Tibial nerve (tissue), 4 donors: Measurements from ENCODE around the gene PSMF1.

Experiments
- CTCF ChIP-seq, 5 experiments: fragments of 200-600 bp in 3 of 5; fragments of 450-650 bp in 2 of 5; sonication (generic) in 3 of 5; IDR thresholded peaks; one replicate each; pipeline ENCODE4 v1.5.1; 2016 to 2019; ENCODE audit warnings: antibody characterized with exemption in 5 of 5, mild to moderate bottlenecking in 3 of 5, moderate library complexity in 2 of 5
- EP300 ChIP-seq, 2 donors: sonication (generic); formaldehyde crosslinking; IDR thresholded peaks; one replicate each; pipeline ENCODE4 v1.6.1; 2017; ENCODE audit warnings: antibody characterized with exemption in 2 of 2, mild to moderate bottlenecking in 1 of 2
- POLR2A ChIP-seq, 2 donors: fragments of 450-650 bp; IDR thresholded peaks; one replicate each; pipeline ENCODE4 v1.6.1; 2017; ENCODE audit warnings: antibody characterized with exemption in 2 of 2, mild to moderate bottlenecking in 2 of 2, moderate library complexity in 2 of 2

DNA sequence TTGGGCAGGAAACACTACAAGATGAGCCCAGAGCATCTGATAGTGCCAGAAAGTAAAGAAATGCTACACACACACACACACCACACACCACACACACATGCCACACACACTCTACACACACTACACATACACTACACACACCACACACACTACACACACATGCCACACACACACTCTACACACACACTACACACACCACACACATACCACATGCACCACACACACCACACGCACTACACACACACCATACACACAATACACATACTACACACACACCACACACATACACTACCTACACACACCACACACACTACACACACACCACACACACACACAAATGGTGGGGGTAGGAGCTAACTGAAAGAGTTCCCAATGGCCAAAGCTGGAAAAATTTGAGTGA, 69.9 kb downstream of the PSMF1 start:
- TF ChIP-seq CTCF (IDR thresholded peaks at IDR 0.05), result no peak
- TF ChIP-seq POLR2A (IDR thresholded peaks at IDR 0.05), result no peak
- no peak for TF ChIP-seq EP300 (IDR thresholded peaks at IDR 0.05)
